ENCODE measurements around the gene PTP4A2.

The PTP4A2 gene

GRCh38 chr1:31886866-31887265 lies 51.3 kb downstream of the PTP4A2 start:
- no peak for DNase-seq (ENCODE audit: low read depth)

- DNase-seq (ENCODE audit: low read depth), result no peak
Measured at GRCh38 chr1:31885851-31886250, 52.3 kb downstream of the PTP4A2 start.

- no peak for DNase-seq (ENCODE audit: low read depth)
Measured at GRCh38 chr1:31883357-31883942, 54.7 kb downstream of the PTP4A2 start.

- DNase-seq (ENCODE audit: low read depth), result no peak
Measured at GRCh38 chr1:31881688-31882000, 56.5 kb downstream of the PTP4A2 start.

GRCh38 chr1:31880957-31881687 lies 57.0 kb downstream of the PTP4A2 start:
- no peak for DNase-seq (ENCODE audit: low read depth)

- no peak for DNase-seq (ENCODE audit: low read depth)
Measured at GRCh38 chr1:31879981-31880608, 58.1 kb downstream of the PTP4A2 start.

- DNase-seq (ENCODE audit: low read depth), result no peak
Measured at GRCh38 chr1:31878058-31878457, 60.1 kb downstream of the PTP4A2 start.

GRCh38 chr1:31877544-31877943 lies 60.6 kb downstream of the PTP4A2 start:
- no peak for DNase-seq (ENCODE audit: low read depth)

GRCh38 chr1:31875636-31876236 lies 62.4 kb downstream of the PTP4A2 start:
- DNase-seq (ENCODE audit: low read depth), result no peak

- no peak for DNase-seq (ENCODE audit: low read depth)
Measured at GRCh38 chr1:31874942-31875341, 63.2 kb downstream of the PTP4A2 start.

- DNase-seq (ENCODE audit: low read depth), result no peak
Measured at GRCh38 chr1:31872658-31873636, 65.2 kb downstream of the PTP4A2 start.

GRCh38 chr1:31871703-31872102 lies 66.5 kb downstream of the PTP4A2 start:
- no peak for DNase-seq (ENCODE audit: low read depth)

GRCh38 chr1:31870086-31870736 lies 68.0 kb downstream of the PTP4A2 start:
- DNase-seq (ENCODE audit: low read depth), result no peak

GRCh38 chr1:31869449-31869848 lies 68.7 kb downstream of the PTP4A2 start:
- DNase-seq (ENCODE audit: low read depth), result no peak

GRCh38 chr1:31868862-31869261 lies 69.3 kb downstream of the PTP4A2 start:
- DNase-seq (ENCODE audit: low read depth), result no peak

GRCh38 chr1:31867546-31867945 lies 70.6 kb downstream of the PTP4A2 start:
- DNase-seq (ENCODE audit: low read depth), result no peak

- no peak for DNase-seq (ENCODE audit: low read depth)
Measured at GRCh38 chr1:31866450-31867032, 71.6 kb downstream of the PTP4A2 start.

GRCh38 chr1:31865728-31866449 lies 72.3 kb downstream of the PTP4A2 start:
- no peak for DNase-seq (ENCODE audit: low read depth)

GRCh38 chr1:31862071-31862470 lies 76.1 kb downstream of the PTP4A2 start:
- DNase-seq (ENCODE audit: low read depth), result no peak

GRCh38 chr1:31861346-31861745 lies 76.8 kb downstream of the PTP4A2 start:
- no peak for DNase-seq (ENCODE audit: low read depth)
